ENCODE measurements around the gene CFB.
"Not testable (repeated sequence)": the region's sequence is repeated elsewhere in the genome, so short reads cannot be mapped to it uniquely, and the experiment has no call there.

GRCh38 chr6:31908255-31908654 lies 37.6 kb upstream of the CFB start:
- TF ChIP-seq TGIF2 (CRISPR knock-in tag; IDR thresholded peaks at IDR 0.05); MEIS1 (CRISPR knock-in tag; IDR thresholded peaks at IDR 0.05; ENCODE audit: borderline replicate concordance); POLR2A (IDR thresholded peaks at IDR 0.05; ENCODE audit: insufficient read depth in 1 of 2, low read depth in 2 of 2, low read length in 2 of 2); THRA (CRISPR knock-in tag; IDR thresholded peaks at IDR 0.05; ENCODE audit: borderline replicate concordance): not testable (repeated sequence)
